Measurements from ENCODE around the gene AP4S1.
A peak's percentile ranks its signal among the peaks of the same experiment; 100 is the strongest.
"Not testable (repeated sequence)": the region's sequence is repeated elsewhere in the genome, so short reads cannot be mapped to it uniquely, and the experiment has no call there.

The AP4S1 gene

GRCh38 chr14:31024010-31024480 lies 1.4 kb upstream of the AP4S1 start:
- Mint-ChIP-seq H3K27ac (no peak overlapping the region), H3K4me3 (peak overlapping the region; percentile 44), H3K9me3 (no peaks in the 10 kb centered on the region), H3K27me3 (no peaks in the 10 kb centered on the region), H3K4me1 (ENCODE audit: low read depth) (peaks cover 47% of the 10 kb centered on the region), H3K36me3 (ENCODE audit: low read depth) (peaks cover 12% of the 10 kb centered on the region)

- Mint-ChIP-seq H3K27me3 (no peaks in the 10 kb centered on the region), H3K27ac (peak overlapping the region; percentile 88), H3K36me3 (ENCODE audit: low read depth) (peaks cover 12% of the 10 kb centered on the region), H3K4me1 (ENCODE audit: low read depth) (peaks cover 52% of the 10 kb centered on the region), H3K9me3 (no peaks in the 10 kb centered on the region), H3K4me3 (peak overlapping the region; percentile 95)
These were observed 677 bp upstream of the AP4S1 start for GRCh38 chr14:31024577-31025366.

DNA sequence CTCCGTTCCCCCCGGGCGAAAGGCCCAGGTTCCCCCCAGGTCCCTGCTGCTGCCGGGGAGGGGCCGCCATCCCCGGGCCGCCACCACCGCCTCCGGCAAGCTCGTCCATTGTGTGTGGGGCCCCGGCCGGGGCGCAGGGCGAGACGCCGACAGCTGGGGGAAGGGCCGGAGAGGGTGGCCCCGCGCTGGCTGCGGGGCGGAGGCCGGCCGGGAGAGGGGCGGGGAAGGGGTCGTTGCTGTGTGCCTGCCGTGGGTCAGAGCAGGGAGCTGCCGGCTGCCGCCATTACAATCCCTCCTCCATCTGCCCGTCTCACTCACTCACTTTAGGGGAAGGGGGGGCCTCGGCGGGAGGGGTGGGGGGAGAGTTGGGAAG lies 614 bp downstream of the AP4S1 start, which contains the start of gene STRN3:
STRN3 (minus strand) TSS at position 303 of the 373 bp plus-strand sequence; CDS start at position 109, 194 bp downstream.
- Mint-ChIP-seq H3K27ac (peak within 1 kb of the TSS; percentile 95), H3K9me3 (no peaks in the 10 kb centered on the region), H3K36me3 (ENCODE audit: low read depth) (peaks cover 7% of the 10 kb centered on the region), H3K4me3 (peak within 1 kb of the TSS; percentile 98), H3K27me3 (no peaks in the 10 kb centered on the region), H3K4me1 (ENCODE audit: low read depth) (peaks cover 56% of the 10 kb centered on the region)

DNA sequence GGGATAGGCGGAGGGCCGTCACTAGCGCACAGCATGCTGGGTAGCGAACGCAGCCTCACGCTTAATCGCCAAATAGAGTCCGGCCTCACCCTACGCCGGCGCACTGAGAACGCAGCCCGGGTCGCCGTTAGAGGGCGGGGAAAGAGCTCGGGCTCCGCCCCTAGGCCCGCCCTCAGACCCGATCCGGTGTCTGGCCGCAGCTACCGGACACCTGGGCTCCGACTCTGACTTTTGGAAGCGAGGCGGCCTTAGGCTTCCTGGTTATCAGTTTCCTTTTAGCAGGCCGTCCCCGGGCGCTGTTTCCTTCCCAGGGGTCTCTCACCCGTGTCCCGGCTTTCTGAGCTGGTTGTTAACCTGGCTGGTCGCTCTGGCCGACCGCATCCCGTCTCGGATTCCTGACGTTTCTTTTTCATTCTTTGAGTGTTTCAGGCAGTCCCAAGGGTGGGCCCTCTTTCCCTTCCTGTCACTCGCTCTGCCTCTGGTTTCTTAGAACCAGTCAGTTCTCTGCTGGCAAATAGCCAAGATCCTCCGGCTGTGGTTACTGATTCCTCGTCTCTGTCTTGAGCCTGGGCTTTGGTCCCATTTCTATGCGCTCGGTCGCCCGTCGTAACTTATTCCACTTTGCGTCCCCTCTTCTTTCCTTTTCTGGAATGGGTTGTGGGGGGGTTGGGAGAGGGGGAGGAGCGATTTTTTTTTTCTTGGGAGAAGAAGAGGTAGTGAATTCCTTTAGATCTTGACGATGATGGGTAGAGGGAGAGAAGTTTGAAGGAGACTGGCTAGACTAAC lies 1.2 kb downstream of the AP4S1 start:
- Mint-ChIP-seq H3K27ac (peak overlapping the region; percentile 95), H3K4me1 (ENCODE audit: low read depth) (peaks cover 58% of the 10 kb centered on the region), H3K36me3 (ENCODE audit: low read depth) (peaks cover 2% of the 10 kb centered on the region), H3K4me3 (peak overlapping the region; percentile 98), H3K9me3 (no peaks in the 10 kb centered on the region), H3K27me3 (no peaks in the 10 kb centered on the region)

- Mint-ChIP-seq H3K27me3 (no peaks in the 10 kb centered on the region), H3K36me3 (ENCODE audit: low read depth) (peaks cover 2% of the 10 kb centered on the region), H3K9me3 (no peaks in the 10 kb centered on the region), H3K4me1 (ENCODE audit: low read depth) (peaks cover 65% of the 10 kb centered on the region), H3K27ac (no peak overlapping the region), H3K4me3 (no peak overlapping the region)
These were observed 2.4 kb downstream of the AP4S1 start for GRCh38 chr14:31027847-31028246.

DNA sequence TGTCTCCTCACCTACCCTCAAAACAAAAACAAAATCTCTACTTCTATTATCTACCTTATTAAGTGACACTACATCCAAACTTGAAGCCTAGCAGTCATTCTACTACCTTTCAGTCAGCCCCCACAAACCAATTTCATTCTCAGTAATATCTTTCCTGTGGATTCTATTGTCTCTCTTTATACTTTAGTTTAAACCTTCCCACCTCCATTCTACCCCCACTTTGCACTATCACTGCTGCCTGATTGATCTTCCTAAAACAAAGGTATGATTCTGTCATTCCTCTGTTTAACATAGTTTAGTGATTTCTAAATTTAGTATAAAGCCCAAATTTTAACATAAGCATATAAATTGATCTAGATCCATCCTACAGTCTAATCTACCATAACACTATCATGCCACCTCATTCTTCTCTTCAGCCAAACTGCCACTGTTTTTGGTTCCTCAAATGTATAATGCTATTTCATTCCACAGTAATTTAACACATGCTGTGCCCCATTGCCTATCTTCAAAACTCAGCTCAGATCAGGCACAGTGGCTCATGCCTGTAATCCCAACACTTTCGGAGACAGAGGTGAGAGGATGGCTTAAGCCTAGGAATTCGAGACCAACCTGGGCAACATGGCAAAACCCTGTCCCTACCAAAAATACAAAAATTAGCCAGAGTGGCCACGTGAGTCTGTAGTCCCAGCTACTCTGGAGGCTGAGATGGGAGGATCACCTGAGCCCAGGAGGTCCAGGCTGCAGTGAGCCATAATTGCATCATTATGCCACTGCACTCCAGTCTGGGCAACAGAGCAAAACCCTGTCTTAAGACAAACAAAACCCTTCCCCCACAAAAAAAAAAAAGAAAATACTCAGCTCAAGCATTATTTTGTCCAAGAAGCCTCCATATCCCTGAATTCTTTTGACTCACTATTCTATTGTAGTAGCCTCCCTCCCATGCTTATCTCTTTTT lies 3.8 kb downstream of the AP4S1 start:
- Mint-ChIP-seq H3K4me3 (no peak overlapping the region), H3K36me3 (ENCODE audit: low read depth) (peaks cover 11% of the 10 kb centered on the region)

DNA sequence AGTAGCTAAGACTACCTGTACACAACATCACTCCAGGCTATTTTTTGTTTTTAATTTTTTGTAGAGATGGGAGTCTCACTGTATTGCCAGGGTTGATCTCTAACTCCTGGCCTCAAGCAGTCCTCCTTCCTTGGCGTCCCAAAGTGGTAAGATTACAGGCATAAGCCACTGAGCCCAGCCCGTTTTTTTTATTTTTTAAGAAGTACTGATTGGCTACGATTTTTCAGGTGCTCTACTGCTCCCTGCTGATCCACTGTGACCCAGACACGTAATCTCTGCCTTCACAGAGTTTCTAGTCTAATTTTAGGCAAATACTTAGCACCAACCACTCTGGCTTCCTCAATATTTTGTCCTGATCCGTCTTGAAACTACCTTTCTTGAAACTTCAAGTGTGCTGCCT lies 5.0 kb downstream of the AP4S1 start:
- no peaks in the 10 kb centered on the region for H3K27me3 Mint-ChIP-seq
- peak overlapping the region; percentile 52 for H3K27ac Mint-ChIP-seq
- peaks cover 11% of the 10 kb centered on the region for H3K36me3 Mint-ChIP-seq (ENCODE audit: low read depth)
- no peak overlapping the region for H3K4me3 Mint-ChIP-seq
- H3K4me1 Mint-ChIP-seq (ENCODE audit: low read depth): peaks cover 50% of the 10 kb centered on the region
- no peaks in the 10 kb centered on the region for H3K9me3 Mint-ChIP-seq

More for the DNA sequence above, 3.8 kb downstream of the AP4S1 start:
- no peaks in the 10 kb centered on the region for H3K27me3 Mint-ChIP-seq
- H3K9me3 Mint-ChIP-seq: no peaks in the 10 kb centered on the region
- peaks cover 59% of the 10 kb centered on the region for H3K4me1 Mint-ChIP-seq (ENCODE audit: low read depth)
- peak overlapping the region; percentile 8 for H3K27ac Mint-ChIP-seq

GRCh38 chr14:31036552-31036951 lies 11.1 kb downstream of the AP4S1 start:
- H3K36me3 Mint-ChIP-seq (ENCODE audit: low read depth): peaks cover 27% of the 10 kb centered on the region
- H3K4me1 Mint-ChIP-seq (ENCODE audit: low read depth): peaks cover 25% of the 10 kb centered on the region
- no peaks in the 10 kb centered on the region for H3K27me3 Mint-ChIP-seq
- H3K9me3 Mint-ChIP-seq: no peaks in the 10 kb centered on the region
- no peak overlapping the region for H3K4me3 Mint-ChIP-seq
- no peak overlapping the region for H3K27ac Mint-ChIP-seq

- no peaks in the 10 kb centered on the region for H3K27me3 Mint-ChIP-seq
- no peak overlapping the region for H3K27ac Mint-ChIP-seq
- no peaks in the 10 kb centered on the region for H3K9me3 Mint-ChIP-seq
- H3K4me1 Mint-ChIP-seq (ENCODE audit: low read depth): peaks cover 13% of the 10 kb centered on the region
- H3K36me3 Mint-ChIP-seq (ENCODE audit: low read depth): peaks cover 25% of the 10 kb centered on the region
- H3K4me3 Mint-ChIP-seq: no peak overlapping the region
These were observed 12.3 kb downstream of the AP4S1 start for GRCh38 chr14:31037709-31038221.

DNA sequence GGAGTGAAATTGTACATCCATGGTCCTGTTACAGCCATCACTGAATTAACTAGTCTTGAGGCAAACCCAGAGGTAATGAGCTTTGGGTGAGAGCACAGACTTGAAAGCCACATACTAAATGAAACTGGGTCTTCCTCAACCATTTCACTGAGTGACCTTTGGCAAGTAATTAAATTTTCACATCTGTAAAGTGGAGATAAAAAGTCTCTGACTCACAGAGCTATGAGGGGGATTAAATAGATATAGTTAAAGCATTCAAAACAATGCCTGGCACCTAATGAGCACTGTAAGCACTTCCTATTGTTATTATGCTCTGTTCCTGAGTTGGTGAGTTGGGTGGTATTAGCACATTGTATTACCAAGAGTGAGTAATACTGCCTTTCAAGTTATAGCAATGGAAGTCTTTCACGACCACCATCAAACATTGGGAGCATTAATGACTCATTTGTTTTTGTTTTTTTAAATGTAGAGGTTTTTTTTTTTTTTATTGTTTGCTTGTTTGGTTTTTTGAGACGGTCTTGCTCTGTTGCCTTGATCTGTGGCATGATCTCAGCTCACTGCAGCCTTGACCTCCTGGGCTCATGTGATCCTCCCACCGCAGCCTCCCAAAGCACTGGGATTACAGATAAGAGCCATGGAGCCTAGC lies 13.2 kb downstream of the AP4S1 start:
- no peaks in the 10 kb centered on the region for H3K9me3 Mint-ChIP-seq

DNA sequence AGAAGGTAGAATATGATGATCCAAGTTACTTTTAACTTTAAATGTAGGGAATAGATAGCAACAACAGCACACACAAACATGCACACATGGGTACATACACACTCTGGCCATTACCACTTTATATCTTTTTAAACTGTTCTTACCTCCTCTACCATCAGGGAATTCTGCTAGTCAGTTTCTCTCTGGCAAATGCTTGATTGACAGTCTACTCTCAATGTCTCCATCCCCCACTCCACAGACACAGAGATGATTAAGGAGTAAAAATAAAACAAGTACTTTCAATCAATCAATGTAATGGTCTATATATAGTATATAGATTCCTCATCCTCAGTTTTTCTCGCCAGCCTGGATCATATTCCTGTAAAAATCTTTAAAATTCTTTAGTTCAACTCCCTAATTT lies 16.9 kb downstream of the AP4S1 start:
- Mint-ChIP-seq H3K4me1 (ENCODE audit: low read depth) (peaks cover 11% of the 10 kb centered on the region), H3K27me3 (no peaks in the 10 kb centered on the region), H3K36me3 (ENCODE audit: low read depth) (peaks cover 21% of the 10 kb centered on the region), H3K4me3 (no peak overlapping the region), H3K27ac (no peak overlapping the region), H3K9me3 (no peaks in the 10 kb centered on the region)

More for the DNA sequence above, 13.2 kb downstream of the AP4S1 start:
- Mint-ChIP-seq H3K36me3 (ENCODE audit: low read depth) (peaks cover 18% of the 10 kb centered on the region), H3K4me1 (ENCODE audit: low read depth) (peaks cover 7% of the 10 kb centered on the region), H3K4me3 (no peak overlapping the region), H3K27me3 (no peaks in the 10 kb centered on the region), H3K27ac (no peak overlapping the region)

- not testable (repeated sequence) for H3K4me3 Mint-ChIP-seq, H3K27ac Mint-ChIP-seq, H3K27me3 Mint-ChIP-seq, H3K9me3 Mint-ChIP-seq
- Mint-ChIP-seq H3K4me1 (ENCODE audit: low read depth) (peaks cover 14% of the 10 kb centered on the region), H3K36me3 (ENCODE audit: low read depth) (peaks cover 15% of the 10 kb centered on the region)
These were observed 17.4 kb downstream of the AP4S1 start for GRCh38 chr14:31042893-31043292.

GRCh38 chr14:31043379-31043778 lies 17.9 kb downstream of the AP4S1 start:
- Mint-ChIP-seq H3K4me3 (no peak overlapping the region), H3K27me3 (no peaks in the 10 kb centered on the region), H3K36me3 (ENCODE audit: low read depth) (peaks cover 10% of the 10 kb centered on the region), H3K9me3 (no peaks in the 10 kb centered on the region), H3K4me1 (ENCODE audit: low read depth) (peaks cover 10% of the 10 kb centered on the region), H3K27ac (no peak overlapping the region)

Data from stimulated activated naive CD8-positive, alpha-beta T cell treated with anti-CD3 and anti-CD28 coated beads, Interleukin-15, Interleukin-2, amounts not matched to agents 100 ng/mL and 50 ng/mL, for 24 hours (primary cell).